NCI-H748 (cell line): ENCODE results near the gene ELSPBP1.
"Not testable (repeated sequence)": the region's sequence is repeated elsewhere in the genome, so short reads cannot be mapped to it uniquely, and the experiment has no call there.

Source experiments
- DNase-seq: peaks from one replicate; lab custom pipeline; 2025; ENCODE audit not compliant: unreplicated experiment; lab: John Stamatoyannopoulos, UW

ELSPBP1 gene

DNA sequence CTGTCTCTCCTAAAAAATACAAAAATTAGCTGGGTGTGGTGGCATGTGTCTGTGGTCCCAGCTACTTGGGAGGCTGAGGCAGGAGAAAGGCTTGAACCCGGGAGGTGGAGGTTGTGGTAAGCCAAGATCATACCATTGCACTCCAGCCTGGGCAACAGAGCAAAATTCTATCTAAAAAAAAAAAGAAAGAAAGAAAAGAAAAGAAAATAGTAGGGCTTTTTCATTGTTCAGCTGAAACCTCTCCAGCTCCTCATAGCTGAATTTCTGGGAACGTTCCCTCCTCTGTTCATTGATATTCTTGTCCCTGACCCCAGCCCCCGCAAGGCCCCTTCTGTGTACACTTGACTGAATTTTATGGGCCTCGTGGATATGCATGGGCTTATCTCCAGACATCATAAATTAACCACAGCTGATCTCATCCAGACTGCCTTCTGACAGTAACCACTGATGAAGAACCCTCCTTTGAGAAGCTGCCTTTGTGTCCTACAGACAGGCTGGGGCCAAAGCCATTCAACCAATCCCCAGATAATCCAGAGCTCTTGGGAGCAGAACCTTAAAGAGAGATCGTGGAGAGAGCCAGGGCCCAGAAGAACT is at the start of gene ELSPBP1:
Gene ELSPBP1 (plus strand): TSS at position 424 of the 594 bp plus-strand sequence. CDS start 14,036 bp downstream, outside the sequence.
- DNase-seq: no peak

DNA sequence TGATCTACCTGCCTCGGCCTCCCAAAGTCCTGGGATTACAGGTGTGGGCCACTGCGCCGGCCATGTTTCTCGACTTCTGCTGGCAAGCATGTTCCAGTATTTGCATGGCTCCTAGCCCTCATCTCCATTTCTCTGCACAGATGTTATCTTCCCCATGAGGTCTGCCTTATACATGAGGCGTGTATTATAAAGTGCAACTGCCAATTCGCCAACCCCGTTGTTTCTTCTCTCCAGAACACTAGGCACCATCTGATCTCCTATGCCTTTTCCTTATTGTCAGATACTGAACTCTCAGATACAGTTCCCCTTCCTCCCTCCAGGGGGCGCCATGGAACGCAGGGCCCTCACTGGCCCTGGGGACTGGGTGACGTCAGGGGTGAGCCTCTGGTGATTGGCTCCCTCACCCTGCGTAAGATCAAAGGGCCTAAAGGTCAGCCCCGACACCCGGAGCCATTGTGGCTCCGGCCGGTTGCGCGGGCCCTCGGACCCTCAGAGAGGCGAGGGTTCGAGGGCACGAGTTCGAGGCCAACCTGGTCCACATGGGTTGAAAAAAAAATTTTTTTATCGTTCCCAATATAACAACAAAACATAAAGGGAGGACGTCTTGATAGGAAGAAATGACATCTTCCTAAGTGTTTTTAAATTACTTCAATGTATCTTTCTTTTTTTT is 44.4 kb upstream of the ELSPBP1 start:
- DNase-seq: not testable (repeated sequence)

GRCh38 chr19:47952132-47952531 is 42.3 kb upstream of the ELSPBP1 start:
- DNase-seq: not testable (repeated sequence)

- DNase-seq: not testable (repeated sequence)
Measured at GRCh38 chr19:47955936-47956335, 38.5 kb upstream of the ELSPBP1 start.

DNA sequence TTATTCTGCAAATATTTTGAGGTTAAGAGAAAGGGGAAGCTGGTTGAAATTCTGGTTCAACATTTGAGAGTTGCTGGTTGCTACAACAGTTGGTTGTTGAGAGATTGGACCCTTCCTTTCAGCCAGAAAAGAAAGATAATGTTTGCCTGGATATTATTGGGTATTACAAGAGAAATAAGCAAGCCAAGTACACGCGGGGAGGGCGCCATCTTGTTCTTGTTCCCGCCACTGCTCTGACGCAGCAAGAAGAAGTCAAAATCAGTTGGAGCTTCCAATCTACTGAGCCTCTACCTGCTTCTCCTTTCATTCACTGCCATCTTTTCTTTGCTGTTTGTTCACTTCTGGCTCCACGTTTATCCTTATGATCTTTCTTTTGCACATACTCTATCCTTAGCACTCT is 20.9 kb upstream of the ELSPBP1 start:
- no peak for DNase-seq

- no peak for DNase-seq
Measured at GRCh38 chr19:47991191-47991808, 3.1 kb upstream of the ELSPBP1 start.

- DNase-seq: no peak
Measured at GRCh38 chr19:47992070-47992469, 2.4 kb upstream of the ELSPBP1 start, which contains the start of gene BSPH1. Gene BSPH1 (minus strand): TSS chr19:47992170. CDS start chr19:47992081, 89 bp downstream.

- DNase-seq: no peak
Measured at GRCh38 chr19:47996230-47996727, 1.8 kb downstream of the ELSPBP1 start.

DNA sequence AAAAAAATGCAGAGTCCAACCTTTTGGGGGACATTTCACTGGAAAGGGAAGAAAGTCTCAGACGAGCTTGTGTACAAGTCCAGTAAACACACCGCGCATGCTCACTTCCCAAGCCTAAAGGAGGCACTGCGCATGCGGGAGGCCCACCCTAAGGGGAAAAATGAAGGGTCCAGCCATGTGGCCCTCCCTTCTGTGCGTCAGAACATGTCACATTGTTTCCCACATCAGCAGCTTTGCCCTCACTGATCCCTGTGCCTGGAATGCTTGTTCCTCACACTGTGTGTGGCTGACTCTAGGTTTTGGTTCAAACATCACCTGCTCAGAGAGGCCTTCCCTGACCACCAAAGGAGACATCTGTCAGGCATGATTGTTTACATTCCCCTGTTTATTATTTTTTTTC is 4.4 kb downstream of the ELSPBP1 start:
- DNase-seq: no peak

DNA sequence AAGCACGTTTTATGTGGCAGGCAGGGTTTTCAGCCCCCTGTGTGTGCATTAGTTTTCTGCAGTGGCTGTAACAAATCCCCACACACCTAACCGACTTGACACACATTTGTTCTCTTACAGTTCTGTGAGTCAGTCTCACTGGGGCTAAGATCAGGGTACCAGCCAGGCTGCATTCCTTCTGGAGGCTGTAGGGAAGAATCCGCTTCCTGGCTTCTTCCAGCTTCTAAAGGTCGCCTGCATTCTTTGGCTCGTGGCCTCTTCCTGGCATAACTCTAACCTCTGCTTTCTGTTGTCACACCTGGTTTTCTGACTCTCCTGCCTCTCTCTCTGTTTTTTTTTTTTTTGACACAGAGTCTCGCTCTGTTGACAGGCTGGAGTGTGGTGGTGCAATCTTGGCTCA is 6.4 kb downstream of the ELSPBP1 start:
- DNase-seq: no peak

- no peak for DNase-seq
Measured at GRCh38 chr19:48004236-48004635, 9.8 kb downstream of the ELSPBP1 start.

DNA sequence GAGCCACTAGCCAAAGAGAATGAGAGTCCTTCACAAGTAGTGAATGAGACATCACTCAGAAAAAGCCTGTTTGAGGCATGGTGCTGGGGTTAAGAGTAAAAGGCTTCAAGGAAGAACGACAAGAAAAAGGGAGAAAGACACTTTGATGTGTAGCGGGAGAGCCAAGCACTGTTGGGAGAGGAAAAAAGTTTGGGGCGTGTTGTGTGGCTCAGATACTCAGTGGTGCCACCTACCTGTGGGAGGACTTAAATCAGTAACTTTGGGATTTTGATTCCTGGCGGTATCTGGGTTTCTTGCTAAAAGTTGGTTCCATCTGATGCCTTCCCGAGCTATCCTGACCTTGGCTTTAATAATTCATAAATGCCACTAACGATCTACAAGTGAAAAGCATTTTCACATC is 12.3 kb downstream of the ELSPBP1 start:
- DNase-seq: peak; percentile 12

- DNase-seq: no peak
Measured at GRCh38 chr19:48010932-48011758, 16.7 kb downstream of the ELSPBP1 start.

GRCh38 chr19:48020686-48021085 is 26.3 kb downstream of the ELSPBP1 start:
- no peak for DNase-seq

DNA sequence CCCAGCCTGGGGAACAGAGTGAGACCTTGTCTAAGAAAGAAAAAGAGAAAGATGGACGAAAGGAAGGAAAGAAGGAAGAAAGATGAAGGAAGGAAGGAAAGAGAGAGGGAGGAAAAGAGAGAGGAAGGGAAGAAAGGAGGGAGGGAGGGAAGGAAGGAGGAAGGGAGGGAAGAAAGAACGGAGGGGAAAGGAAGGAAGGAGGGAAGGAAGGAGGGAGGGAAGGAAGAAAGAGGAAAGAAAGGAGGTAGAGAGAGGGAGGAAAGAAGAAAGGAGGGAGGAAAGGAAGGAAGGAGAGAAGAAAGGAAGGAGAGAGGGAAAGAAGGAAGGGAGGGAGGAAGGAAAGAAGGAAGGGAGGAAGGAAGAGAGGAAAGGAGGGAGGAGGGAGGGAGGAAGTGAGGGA is 28.6 kb downstream of the ELSPBP1 start:
- no peak for DNase-seq

DNA sequence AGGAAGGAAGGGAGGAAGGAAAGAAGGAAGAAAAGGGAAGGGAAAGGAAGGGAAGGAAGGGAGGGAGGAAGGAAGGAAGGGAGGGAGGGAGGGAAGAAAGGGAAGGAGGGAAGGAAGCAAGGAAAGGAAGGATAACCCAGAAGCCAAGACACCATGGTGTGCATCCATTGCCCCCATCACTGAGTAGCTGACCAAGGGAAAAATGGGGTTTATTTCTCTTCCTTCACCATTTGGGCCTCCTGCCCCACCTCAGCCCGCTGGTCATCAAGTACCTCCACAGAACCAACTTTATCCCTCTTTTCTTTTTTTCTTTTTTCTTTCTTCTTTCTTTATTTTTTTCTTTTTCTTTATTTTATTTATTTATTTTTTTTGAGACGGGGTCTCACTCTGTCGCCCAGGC is 29.1 kb downstream of the ELSPBP1 start:
- no peak for DNase-seq

DNA sequence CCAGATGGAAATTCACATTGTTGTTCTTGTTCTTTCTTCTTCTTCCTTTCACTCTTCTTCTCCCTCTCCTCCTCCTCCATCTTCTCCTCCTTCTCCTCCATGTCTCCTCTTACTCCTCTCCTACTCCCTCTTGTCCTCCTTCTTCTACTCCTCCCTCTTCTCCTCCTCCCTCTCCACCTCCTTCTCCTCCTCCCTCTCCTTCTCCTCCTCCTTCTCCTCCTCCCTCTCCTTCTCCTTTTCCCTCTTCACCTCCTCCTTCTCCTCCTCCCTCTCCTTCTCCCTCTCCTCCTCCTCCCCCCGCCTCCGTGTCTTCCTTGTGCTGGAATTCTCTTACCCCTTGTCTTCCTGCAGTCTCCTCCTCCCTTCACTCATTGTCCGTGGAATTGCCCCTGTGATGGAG is 31.0 kb downstream of the ELSPBP1 start:
- no peak for DNase-seq

DNA sequence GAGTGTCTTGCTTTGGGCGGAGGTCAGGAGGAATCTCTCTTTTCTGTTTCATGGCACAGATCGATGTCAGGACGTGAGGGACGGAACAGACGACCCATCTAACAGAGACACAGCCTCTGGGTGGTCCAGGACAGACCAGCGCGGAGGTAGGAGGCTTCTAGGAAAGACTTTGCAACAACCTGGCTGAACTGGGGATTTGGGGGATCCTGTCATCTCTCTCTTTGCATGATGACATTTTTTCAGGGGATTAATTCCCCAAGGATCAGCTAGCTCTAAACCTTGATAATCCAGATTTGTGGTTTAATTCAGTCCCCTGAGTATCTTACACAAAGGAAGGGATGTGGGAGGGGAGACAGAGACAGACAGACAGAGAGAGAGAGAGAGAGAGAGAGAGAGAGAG is 35.0 kb downstream of the ELSPBP1 start:
- no peak for DNase-seq

GRCh38 chr19:48030073-48030472 is 35.6 kb downstream of the ELSPBP1 start:
- DNase-seq: no peak

GRCh38 chr19:48033604-48034003 is 39.2 kb downstream of the ELSPBP1 start:
- no peak for DNase-seq

- no peak for DNase-seq
Measured at GRCh38 chr19:48036765-48037164, 42.3 kb downstream of the ELSPBP1 start.
